Liver (tissue), 3 donors: ENCODE data around the gene RPTOR.

ENCODE experiments used
- GABPA ChIP-seq, 2 donors: IDR thresholded peaks in 1 of 2; conservative IDR thresholded peaks in 1 of 2; 2 replicates each; pipeline ENCODE4 v1.6.1; 2016; ENCODE audit warnings: antibody characterized with exemption in 2 of 2, mild to moderate bottlenecking in 1 of 2, moderate library complexity in 1 of 2
- JUND ChIP-seq, 2 donors: IDR thresholded peaks; 2 replicates each; pipeline ENCODE4 v1.6.1; 2016; ENCODE audit warnings: antibody characterized with exemption in 2 of 2
- NR2F2 ChIP-seq: IDR thresholded peaks from 2 replicates; pipeline ENCODE4 v1.6.1; 2016; ENCODE audit warnings: antibody characterized with exemption
- RAD21 ChIP-seq, 2 donors: IDR thresholded peaks; 2 replicates each; pipeline ENCODE4 v1.6.1; 2016; ENCODE audit warnings: antibody characterized with exemption in 2 of 2, mild to moderate bottlenecking in 2 of 2
- RXRA ChIP-seq, 2 donors: IDR thresholded peaks; 2 replicates each; pipeline ENCODE4 v1.6.1; 2017 to 2018; ENCODE audit warnings: antibody characterized with exemption in 2 of 2, mild to moderate bottlenecking in 1 of 2
- SP1 ChIP-seq: IDR thresholded peaks from 2 replicates; pipeline ENCODE4 v1.6.1; 2018; ENCODE audit warnings: antibody characterized with exemption, mild to moderate bottlenecking
- TAF1 ChIP-seq: conservative IDR thresholded peaks from 2 replicates; pipeline ENCODE4 v1.6.1; 2016; ENCODE audit warnings: antibody characterized with exemption, mild to moderate bottlenecking
- YY1 ChIP-seq: IDR thresholded peaks from 2 replicates; pipeline ENCODE4 v1.6.1; 2016; ENCODE audit warnings: antibody characterized with exemption, mild to moderate bottlenecking
- TF ChIP-seq, protein P1 (sequence below): fragments of 150-350 bp; IDR thresholded peaks from 2 replicates; pipeline ENCODE4 v1.5.1; 2017; ENCODE audit warnings: improper control_type of control experiment, low read depth, low read length; ENCODE audit not compliant: missing input control
- TF ChIP-seq, protein P2 (sequence below): IDR thresholded peaks from 2 replicates; pipeline ENCODE4 v1.6.1; 2016; ENCODE audit warnings: antibody characterized with exemption, mild to moderate bottlenecking
- TF ChIP-seq, protein P3 (sequence below): IDR thresholded peaks from 2 replicates; pipeline ENCODE4 v1.6.1; 2016; ENCODE audit warnings: antibody characterized with exemption
- TF ChIP-seq, protein P4 (sequence below): IDR thresholded peaks from 2 replicates; pipeline ENCODE4 v1.6.1; 2016; ENCODE audit warnings: antibody characterized with exemption
- donor health status: healthy.
- donor health status: healthy.

DNA sequence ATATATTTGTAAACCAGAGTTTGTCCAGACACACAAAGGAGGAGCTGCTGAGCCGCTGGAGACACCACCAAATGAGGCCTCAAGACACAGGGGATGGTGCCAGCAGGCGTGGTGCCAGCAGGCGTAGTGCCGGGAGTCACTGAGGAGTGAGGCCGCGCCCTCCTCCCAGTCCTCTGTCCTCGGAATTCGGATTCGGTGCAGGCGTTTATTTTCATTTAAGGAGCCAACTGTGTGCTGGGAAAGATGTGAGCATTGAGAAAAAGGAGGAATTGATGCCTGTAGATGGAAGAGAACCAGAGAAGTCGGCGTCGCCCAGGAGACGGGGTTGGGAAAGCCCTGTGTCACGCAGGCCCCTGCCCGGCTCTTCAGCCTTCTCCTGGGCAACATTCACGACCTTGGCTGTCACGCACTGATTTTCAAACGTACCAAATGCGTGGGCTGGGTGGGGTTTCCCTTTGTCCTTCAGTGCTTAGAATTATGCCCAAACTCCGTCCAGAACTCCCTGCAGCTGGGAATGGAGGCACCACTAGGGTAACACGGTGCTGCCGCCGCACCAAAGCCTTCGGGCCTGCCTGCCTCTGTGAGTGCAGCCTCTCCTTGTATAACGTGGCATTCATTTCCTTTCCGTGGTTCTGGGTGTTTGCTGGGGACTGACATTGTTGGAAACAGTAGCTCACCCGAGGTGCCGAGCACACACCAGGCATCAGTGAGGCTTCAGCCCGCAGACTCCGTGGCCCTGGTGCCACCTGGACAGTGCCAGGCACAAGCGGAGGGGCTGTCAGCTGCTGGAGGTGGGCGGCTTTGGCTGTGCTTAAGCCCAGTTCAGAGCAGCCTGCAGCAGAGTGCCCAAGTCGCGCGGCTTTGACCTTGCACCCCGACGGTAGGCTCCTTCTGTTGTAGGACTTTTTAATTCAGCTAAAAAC lies 398.0 kb downstream of the RPTOR start:
- TF ChIP-seq, protein P1, sequence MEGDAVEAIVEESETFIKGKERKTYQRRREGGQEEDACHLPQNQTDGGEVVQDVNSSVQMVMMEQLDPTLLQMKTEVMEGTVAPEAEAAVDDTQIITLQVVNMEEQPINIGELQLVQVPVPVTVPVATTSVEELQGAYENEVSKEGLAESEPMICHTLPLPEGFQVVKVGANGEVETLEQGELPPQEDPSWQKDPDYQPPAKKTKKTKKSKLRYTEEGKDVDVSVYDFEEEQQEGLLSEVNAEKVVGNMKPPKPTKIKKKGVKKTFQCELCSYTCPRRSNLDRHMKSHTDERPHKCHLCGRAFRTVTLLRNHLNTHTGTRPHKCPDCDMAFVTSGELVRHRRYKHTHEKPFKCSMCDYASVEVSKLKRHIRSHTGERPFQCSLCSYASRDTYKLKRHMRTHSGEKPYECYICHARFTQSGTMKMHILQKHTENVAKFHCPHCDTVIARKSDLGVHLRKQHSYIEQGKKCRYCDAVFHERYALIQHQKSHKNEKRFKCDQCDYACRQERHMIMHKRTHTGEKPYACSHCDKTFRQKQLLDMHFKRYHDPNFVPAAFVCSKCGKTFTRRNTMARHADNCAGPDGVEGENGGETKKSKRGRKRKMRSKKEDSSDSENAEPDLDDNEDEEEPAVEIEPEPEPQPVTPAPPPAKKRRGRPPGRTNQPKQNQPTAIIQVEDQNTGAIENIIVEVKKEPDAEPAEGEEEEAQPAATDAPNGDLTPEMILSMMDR, result no peak
- TF ChIP-seq SP1, result no peak
- TF ChIP-seq GABPA (IDR thresholded peaks at IDR 0.05 in 1 of 2, conservative IDR thresholded peaks at IDR 0.05 in 1 of 2), result no peak
- TF ChIP-seq, protein P2, sequence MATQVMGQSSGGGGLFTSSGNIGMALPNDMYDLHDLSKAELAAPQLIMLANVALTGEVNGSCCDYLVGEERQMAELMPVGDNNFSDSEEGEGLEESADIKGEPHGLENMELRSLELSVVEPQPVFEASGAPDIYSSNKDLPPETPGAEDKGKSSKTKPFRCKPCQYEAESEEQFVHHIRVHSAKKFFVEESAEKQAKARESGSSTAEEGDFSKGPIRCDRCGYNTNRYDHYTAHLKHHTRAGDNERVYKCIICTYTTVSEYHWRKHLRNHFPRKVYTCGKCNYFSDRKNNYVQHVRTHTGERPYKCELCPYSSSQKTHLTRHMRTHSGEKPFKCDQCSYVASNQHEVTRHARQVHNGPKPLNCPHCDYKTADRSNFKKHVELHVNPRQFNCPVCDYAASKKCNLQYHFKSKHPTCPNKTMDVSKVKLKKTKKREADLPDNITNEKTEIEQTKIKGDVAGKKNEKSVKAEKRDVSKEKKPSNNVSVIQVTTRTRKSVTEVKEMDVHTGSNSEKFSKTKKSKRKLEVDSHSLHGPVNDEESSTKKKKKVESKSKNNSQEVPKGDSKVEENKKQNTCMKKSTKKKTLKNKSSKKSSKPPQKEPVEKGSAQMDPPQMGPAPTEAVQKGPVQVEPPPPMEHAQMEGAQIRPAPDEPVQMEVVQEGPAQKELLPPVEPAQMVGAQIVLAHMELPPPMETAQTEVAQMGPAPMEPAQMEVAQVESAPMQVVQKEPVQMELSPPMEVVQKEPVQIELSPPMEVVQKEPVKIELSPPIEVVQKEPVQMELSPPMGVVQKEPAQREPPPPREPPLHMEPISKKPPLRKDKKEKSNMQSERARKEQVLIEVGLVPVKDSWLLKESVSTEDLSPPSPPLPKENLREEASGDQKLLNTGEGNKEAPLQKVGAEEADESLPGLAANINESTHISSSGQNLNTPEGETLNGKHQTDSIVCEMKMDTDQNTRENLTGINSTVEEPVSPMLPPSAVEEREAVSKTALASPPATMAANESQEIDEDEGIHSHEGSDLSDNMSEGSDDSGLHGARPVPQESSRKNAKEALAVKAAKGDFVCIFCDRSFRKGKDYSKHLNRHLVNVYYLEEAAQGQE, result no peak
- no peak for TF ChIP-seq TAF1
- TF ChIP-seq, protein P3, sequence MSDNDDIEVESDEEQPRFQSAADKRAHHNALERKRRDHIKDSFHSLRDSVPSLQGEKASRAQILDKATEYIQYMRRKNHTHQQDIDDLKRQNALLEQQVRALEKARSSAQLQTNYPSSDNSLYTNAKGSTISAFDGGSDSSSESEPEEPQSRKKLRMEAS, result no peak
- TF ChIP-seq, protein P4, sequence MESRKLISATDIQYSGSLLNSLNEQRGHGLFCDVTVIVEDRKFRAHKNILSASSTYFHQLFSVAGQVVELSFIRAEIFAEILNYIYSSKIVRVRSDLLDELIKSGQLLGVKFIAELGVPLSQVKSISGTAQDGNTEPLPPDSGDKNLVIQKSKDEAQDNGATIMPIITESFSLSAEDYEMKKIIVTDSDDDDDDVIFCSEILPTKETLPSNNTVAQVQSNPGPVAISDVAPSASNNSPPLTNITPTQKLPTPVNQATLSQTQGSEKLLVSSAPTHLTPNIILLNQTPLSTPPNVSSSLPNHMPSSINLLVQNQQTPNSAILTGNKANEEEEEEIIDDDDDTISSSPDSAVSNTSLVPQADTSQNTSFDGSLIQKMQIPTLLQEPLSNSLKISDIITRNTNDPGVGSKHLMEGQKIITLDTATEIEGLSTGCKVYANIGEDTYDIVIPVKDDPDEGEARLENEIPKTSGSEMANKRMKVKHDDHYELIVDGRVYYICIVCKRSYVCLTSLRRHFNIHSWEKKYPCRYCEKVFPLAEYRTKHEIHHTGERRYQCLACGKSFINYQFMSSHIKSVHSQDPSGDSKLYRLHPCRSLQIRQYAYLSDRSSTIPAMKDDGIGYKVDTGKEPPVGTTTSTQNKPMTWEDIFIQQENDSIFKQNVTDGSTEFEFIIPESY, result no peak
- peak in 1 of 2 donors; percentile 28 for TF ChIP-seq RAD21 (IDR thresholded peaks at IDR 0.05)
- no peak for TF ChIP-seq YY1
- TF ChIP-seq JUND (IDR thresholded peaks at IDR 0.05), result no peak
- TF ChIP-seq RXRA (IDR thresholded peaks at IDR 0.05), result no peak
- TF ChIP-seq NR2F2, result no peak
